Placental epithelial cell (primary cell): ENCODE data around the gene ARHGAP12. TPM values are rescaled to one million over a fixed set of nuclear protein-coding genes. Genes with fewer than 3 reads are reported as not detected.

Experiments used
- small RNA-seq: library from RNA; depleted of rRNA; stranded (forward); fragments of <200 nt; gene quantifications from one replicate; pipeline ENCODE3, GENCODE V24; 2012
- total RNA-seq: library from RNA; depleted of rRNA; stranded (reverse); fragments of >200 nt; gene quantifications from 2 replicates; pipeline ENCODE4 v1.2.3, GENCODE V29; 2012

The ARHGAP12 gene, protein sequence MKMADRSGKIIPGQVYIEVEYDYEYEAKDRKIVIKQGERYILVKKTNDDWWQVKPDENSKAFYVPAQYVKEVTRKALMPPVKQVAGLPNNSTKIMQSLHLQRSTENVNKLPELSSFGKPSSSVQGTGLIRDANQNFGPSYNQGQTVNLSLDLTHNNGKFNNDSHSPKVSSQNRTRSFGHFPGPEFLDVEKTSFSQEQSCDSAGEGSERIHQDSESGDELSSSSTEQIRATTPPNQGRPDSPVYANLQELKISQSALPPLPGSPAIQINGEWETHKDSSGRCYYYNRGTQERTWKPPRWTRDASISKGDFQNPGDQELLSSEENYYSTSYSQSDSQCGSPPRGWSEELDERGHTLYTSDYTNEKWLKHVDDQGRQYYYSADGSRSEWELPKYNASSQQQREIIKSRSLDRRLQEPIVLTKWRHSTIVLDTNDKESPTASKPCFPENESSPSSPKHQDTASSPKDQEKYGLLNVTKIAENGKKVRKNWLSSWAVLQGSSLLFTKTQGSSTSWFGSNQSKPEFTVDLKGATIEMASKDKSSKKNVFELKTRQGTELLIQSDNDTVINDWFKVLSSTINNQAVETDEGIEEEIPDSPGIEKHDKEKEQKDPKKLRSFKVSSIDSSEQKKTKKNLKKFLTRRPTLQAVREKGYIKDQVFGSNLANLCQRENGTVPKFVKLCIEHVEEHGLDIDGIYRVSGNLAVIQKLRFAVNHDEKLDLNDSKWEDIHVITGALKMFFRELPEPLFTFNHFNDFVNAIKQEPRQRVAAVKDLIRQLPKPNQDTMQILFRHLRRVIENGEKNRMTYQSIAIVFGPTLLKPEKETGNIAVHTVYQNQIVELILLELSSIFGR
- 29.0 and 40.4 TPM in 2 replicates for total RNA-seq

GRCh38 chr10:31928549-31929260 lies at the start of gene ARHGAP12:
ARHGAP12 (minus strand) TSS chr10:31928831; CDS start chr10:31908855, 19,976 bp downstream.

Small RNA genes within 50 kb of the gene (small RNA-seq; reads per million reads assigned to genes)
- not detected for gene RF00019

Other genes starting within 250 kb of the ARHGAP12 start
- 59.7 and 112 TPM in 2 replicates for gene KIF5B, start 127.6 kb upstream of the ARHGAP12 start, total RNA-seq